CD1c-positive myeloid dendritic cell (primary cell): ENCODE results near the gene GCNT3.

Experiments
- DNase-seq: peaks from one replicate; pipeline ENCODE4 v3.0.0-alpha.2; 2016; ENCODE audit errors: extremely low spot score

GCNT3 gene, protein sequence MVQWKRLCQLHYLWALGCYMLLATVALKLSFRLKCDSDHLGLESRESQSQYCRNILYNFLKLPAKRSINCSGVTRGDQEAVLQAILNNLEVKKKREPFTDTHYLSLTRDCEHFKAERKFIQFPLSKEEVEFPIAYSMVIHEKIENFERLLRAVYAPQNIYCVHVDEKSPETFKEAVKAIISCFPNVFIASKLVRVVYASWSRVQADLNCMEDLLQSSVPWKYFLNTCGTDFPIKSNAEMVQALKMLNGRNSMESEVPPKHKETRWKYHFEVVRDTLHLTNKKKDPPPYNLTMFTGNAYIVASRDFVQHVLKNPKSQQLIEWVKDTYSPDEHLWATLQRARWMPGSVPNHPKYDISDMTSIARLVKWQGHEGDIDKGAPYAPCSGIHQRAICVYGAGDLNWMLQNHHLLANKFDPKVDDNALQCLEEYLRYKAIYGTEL

DNA sequence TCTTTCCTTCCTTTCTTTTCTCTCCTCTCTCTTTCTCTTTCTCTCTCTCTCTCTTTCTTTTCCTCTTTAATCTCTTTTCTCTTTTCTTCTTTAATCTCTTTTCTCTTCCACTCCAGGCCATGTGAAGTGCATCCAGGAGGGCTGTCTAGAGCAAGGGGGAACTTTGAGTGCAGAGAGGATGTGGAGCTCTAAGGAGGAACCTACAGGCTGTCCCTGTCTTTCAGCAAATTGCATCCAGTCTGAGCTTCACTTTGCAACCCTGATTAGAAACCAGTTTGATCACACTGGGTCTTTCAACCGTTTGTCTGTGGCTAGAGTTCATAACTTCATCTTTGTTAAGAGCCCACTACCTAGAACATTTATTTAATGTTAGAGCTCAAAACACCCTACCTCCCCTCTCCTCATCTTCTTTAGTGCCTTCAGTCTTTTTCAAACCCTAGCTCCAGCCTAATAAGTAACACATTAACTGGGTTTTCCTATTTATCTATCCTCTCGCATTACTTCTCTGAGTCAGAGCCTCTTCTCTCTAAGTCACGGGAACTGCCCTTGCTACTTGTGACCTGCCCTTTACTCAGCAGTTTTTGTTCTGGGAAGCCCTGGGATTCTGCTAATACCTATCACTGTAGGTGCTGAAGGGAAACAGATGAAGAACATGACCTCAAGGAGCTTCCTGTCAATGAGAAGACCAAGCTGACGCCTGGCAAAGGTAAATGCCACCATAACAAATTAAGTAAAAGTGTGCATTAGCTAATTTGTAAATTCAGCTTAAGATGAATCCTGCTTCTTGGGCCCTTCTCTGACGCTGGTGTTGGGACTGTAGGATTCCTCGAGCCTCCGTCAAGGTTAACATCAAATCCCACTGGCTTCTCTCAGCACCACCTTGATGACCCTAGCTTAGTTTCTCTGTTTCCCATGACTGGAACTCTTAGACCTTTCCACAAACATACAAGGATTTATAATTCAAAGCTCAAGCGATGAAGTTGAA lies at the start of gene GCNT3:
Gene GCNT3 (plus strand): TSS at position 508 of the 985 bp plus-strand sequence. CDS start 6,456 bp downstream, outside the sequence.
- peak; percentile 7 for DNase-seq

DNA sequence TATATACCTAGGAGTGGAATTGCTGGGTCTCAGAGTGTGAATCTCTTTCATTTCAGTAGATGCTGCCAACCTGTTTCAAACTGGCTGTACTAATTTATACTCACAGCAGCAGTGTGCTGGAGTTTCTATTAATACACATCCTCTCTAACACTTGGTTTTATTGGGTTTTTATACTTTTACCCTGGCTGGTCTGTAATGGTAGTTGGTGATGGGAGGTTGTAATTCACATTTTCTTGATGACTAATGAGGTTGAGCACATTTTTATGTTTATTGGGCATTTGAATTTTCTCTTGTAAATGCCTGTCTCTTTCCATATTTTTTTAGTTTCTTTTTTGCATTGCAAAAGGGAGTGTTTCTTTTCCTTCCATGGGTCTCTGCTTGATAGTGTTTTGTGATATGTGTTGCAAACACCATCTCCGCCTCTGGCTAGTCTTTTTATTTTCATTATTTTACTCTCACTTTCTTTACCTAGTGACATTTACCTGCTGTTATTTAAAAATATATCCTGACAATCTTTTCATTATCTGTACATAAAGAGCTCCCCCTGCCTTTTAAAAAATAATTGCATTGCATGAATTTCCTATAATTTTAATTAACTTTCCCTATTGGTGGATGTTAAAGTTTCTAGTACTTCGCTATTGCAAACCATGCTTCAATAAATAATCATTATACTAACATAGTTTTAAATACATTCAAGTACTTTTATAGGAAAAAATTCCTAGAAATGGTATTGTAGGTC lies 49.0 kb upstream of the GCNT3 start:
- DNase-seq: no peak

DNA sequence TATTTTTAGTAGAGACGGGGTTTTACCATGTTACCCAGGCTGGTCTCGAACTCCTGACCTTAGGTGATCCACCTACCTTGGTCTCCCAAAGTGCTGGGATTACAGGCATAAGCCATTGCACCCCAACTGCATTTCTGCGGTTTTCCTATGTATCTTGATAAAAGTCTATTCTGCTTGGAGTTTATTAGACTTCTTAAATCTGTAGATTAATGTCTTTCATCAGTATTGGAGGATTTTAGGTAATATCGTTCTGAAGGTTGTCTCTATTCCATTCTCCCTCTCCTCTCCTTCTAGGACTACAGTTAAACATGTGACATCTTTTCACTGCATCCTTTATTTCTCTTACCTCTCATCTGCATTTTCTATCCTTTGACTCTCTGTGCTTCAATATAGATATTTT lies 46.3 kb upstream of the GCNT3 start:
- no peak for DNase-seq

DNA sequence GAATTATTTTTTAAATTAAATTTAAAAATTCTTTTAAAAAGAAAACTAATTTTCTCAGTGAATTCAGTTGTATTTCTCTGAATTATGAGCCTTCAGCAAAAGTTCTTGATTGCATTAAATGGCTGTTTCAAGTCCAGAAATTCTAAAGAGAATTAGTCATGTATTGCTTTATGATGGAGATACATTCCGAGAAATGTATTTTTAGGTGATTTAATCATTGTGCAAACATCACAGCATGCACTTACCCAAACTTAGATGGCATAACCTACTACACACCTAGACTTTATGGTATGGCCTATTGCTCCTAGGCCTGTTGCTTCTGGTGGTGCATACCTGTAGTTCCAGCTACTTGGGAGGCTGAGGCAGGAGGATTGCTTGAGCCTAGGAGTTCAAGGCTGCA lies 44.3 kb upstream of the GCNT3 start:
- DNase-seq: no peak

DNA sequence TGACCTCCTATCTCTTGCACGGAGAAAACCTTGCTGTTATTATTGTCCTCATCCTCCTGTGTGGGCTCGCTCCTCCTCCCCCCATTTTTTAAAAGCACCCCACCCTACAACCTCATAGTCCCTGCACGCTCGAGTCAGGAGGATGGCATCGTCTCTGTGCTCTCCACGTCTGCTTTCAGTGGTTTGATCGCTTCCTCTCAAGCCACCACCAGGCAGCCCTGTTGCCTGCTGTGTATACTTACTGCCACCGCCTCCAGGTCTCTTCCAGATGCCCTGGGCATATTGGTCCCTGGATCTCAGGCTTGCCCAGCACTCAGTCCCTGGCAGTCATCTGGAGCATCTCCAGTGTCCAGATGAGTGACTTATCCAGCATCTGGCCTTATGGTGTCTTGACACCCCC lies 42.1 kb upstream of the GCNT3 start:
- no peak for DNase-seq

DNA sequence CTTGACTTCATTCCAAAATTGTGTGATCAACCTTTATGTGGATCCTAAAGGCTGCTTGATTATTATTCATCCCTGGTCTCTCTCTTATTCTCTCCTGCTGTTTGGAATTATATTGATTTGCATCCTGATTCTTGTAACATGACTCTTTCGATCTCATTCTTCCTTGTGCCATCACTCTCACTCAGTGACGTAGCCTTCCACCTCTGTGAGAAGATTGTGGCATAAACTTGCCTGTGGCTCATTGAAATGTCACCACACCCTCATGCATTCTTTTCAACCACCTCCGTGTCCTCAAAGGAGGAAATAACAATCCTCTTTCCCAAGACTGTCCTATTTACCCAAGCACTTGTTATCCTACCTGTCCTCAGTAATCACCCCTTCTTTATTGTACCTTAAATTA lies 41.3 kb upstream of the GCNT3 start:
- DNase-seq: no peak

DNA sequence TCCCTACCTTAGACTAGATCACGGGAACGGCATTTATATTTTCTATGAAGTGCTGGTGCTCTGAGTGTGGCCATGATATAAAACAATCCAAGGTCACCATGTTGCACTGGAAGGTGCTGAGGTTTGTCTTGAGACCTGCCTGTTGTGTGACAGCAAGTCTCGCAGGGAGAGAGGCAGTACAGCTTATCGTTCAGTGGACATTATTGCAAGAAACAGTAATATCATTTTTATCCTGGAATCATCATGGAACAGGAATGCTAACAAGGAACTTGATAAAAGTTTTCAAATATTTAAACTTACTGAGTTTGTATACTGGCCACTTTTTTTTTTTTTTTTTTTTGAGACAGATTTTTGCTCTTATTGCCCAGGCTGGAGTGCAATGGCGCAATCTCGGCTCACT lies 40.0 kb upstream of the GCNT3 start:
- DNase-seq: no peak

DNA sequence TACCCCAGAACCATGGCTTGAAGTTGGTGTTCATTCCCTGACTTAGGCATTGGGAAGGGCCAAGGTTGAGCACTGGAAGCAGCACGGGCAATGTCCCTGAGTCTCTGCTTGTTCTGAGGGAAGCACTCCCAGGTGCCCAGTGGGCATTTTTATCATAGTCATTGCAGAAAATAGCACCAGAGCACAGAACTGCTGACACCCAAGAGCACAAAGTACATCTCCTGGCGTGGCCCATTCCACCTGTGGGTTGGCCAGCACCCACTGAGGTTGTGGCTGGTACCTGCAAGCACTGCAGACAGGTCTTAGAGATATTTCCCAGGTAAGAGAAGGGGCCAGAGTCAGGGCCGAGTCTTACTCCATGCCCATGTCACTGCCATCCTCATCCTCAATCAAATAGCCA lies 28.5 kb upstream of the GCNT3 start:
- DNase-seq: no peak

DNA sequence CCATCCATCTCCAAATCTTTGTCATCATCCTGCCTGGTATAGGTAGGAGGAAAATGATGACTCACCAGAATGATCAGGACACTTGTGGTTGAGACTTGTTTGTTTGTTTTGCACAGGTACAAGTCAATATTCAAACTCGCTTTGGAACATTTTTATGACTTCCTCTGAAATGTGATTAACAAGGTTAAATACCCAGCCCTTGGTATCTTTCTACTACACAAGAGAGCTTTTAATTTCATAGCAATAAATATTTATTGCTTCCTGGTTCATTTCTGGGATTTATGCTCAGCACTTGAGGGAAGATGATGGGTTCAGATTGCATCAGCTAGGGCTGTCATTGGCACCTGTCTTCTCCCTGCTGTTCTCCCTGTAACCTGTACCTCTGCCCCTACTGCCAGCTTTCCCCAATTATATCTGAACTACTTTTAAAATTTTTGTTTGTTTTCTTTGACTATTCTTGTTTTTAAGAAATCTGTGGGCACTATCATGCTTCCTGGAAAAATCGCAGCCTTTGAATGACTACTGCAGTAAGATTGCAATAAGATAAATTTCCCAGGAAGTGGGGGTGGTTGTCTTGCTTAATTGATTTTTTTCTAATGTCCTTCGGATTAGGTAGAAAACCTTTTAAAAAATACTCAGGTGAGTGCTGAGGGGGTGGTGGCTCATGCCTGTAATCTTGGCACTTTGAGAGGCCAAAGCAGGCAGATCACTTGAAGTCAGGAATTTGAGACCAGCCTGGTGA lies 24.3 kb upstream of the GCNT3 start:
- no peak for DNase-seq

DNA sequence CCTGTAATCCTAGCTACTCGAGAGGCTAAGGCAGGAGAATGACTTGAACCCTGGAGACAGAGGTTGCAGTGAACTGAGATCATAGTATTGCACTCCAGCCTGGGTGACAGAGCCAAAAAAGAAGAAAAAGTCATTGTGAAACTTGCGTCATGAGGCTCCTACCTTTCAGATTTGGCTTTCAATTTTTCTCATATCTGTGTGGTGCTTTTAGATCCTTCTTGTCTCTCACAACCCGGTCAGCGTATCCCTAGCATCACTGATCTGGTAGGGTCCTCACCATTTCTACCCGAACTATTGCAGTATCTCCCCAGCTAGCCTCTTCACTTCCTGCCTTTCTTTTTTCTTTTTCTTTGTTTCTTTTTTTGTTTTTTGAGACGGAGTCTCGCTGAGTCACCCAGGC lies 21.6 kb upstream of the GCNT3 start:
- DNase-seq: no peak

DNA sequence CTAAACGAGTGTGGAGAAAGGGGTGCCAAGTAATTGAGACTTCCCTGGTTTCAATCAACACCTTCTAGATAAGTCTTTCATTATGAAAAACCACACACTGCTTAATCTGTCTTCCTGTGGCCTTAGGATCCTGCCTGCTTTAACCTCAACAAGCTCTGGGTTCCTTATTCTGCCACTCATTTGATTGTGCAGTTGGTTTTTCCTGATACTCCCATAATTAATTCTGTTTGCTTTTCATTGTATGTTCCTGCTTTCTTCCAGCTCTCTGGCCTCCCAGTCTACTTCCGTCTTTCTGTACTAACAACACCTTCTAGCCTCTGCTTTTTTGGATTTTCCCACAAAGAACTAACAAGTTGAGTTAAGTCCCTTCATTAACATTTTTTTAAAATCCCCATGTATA lies 20.2 kb upstream of the GCNT3 start:
- DNase-seq: no peak

DNA sequence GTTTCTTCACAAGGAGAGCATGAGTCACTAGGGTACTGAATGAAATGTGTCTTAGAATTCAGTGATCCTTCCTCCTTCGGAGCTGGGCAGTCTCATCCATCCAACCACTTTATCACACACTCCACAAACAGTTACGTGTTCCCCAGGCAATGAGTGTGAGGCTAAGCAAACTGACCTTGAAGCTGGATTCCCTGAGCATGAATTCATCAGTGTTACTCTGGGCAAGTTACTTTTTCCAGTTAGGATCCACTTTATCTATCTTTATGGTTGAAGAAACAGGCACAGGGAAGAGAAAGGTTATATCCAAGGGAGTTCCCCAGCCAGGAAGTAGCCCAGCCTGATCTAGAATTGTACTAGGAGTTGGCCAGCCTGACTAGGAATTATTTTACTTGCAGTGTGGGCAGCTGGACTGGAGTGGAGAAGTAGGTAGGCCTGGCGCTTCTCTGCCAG lies 17.1 kb upstream of the GCNT3 start:
- no peak for DNase-seq

DNA sequence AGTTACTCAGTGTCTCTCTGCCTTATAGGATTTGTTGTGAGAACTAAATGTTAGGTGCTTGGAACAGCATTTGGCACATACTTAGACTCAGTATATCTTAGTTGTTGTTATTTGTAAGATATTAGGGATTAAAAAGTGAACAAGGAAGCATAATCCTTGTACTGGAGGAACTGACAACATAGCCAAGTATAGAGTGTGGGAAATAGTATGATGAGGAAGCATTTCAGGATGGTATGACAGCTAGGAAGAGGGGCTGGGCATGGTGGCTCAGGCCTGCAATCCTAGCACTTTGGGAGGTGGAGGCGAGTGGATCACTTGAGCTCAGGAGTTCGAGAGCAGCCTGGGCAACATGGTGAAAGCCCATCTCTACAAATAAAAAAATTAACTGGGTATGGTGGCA lies 16.6 kb upstream of the GCNT3 start:
- DNase-seq: no peak

DNA sequence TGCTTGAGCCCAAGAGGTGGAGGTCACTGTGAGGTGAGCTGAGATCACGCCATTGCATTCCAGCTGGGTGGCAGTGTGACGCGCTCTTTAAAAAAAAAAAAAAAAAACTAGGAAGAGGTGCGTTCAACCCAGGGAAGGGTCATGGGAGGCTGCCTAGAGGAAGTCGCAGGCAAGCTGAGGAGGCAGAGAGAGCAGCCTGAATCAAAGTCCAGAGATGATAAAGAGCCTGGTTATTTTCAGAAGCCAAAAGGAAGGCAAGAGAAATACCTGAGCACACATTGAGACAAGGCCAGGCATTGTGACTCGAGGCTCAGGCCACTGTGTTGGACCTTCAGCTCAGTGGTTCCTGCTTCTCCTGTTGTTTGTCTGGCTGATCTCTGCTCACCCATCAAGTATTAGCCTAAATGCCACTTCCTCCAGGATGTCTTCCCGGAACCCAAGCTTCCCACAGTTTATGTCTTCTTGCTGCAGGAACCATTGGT lies 16.1 kb upstream of the GCNT3 start:
- no peak for DNase-seq

DNA sequence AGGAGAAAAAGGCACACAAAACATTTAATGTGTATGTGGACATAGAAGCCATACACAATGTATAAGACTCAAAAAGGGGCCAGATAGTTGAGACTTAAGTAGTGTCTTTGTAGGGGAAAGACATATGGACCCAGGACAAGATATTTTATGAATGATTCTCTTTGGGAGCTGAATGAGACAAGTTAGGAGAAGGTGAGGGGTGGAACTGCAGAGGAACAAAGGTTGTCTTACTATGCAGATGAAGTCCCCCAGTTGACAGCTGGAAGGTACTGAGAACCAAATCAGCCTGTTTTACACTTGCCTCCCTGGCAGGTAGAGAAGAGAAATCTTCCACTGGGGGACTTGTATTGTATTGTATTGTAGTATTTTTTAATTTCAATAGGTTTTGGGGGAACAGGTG lies 14.9 kb upstream of the GCNT3 start:
- DNase-seq: no peak

DNA sequence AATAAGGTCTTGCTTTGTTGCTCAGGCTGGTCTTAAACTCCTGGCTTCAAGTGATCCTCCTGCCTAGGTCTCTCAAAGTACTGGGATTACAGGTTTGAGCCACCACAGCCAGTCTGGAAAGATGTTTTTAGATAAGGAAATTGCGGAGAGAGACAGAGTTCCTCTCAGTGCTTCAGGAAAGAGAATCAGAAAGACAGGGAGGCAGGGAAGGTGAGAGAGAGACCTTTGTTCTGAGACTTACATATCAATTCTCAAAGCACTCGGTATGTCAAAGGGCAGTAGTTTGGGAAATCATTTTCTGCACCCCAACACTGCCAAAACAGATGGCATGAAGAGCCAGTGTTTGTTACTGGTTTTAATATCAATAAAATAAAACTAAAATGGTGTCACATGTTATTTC lies 13.1 kb upstream of the GCNT3 start:
- DNase-seq: no peak

DNA sequence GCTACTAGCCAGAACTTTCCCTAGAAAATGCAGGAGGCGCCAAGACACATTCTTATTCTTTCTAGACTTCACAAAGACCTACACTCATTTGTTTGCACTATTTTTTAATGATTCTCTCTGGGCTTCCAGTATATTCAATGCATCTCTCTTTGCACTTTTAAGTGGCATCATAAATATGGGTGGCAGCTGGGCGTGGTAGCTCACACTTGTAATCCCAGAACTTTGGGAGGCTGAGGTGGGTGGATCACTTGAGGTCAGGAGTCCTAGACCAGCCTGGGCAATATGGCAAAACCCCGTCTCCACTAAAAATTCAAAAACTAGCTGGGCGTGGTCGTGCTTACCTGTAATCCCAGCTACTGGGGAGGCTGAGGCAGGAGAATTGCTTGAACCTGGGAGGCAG lies 5.6 kb upstream of the GCNT3 start:
- no peak for DNase-seq

DNA sequence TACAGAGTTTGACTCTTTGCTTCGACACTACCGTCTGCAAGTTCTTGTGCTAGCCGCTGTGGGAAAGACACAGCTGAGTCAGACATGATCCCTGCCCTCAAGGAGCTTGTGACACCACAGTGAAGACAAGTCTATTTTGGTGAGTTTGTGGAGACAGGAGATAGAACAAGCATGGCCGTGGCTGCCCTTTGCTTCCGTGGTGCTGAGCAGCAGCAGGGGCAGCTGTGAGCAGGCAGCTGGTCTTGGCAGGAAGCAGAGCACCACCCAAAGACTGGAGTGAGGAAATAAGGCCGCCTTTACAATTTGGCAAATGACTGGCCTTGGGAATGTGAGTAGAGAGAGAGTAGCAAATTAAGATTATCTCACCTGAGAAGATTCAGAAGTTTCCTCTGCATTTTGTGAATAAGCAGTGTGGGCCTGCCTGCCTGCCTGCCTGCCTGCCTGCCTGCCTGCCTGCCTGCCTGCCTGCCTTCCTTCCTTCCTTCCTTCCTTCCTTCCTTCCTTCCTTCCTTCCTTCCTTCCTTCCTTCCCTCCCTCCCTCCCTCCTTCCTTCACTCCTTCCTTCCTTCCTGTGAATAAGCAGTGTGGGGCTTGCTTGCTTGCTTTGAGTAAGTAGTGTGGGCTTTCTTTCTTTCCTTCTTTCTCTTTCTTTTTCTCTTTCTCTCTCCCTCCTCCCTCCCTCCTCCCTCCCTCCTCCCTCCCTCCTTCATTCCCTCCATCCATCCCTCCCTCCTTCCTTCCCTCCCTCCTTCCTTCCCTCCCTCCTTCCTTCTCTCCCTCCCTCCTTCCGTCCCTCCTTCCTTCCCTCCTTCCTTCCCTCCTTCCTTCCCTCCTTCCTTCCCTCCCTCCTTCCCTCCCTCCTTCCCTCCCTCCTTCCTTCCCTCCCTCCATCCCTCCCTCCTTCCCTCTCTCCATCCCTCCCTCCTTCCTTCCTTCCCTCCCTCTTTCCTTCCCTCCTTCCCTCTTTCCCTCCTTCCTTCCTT lies 1.6 kb upstream of the GCNT3 start:
- no peak for DNase-seq

DNA sequence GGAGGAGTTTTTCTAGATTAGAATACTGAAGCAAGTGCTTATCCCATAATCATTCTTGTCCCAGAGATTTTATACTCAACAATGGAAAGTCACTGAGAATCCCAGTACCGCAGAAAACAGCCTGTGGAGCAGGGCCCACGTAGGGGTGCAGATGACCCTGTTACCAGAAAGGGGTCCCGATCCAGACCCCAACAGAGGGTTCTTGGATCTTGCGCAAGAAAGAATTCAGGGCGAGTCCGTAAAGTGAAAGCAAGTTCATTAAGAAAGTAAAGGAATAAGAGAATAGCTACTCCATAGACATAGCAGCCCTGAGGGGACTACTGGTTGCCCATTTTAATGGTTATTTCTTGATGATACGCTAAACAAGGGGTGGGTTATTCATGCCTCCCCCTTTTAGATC lies 2.6 kb downstream of the GCNT3 start:
- no peak for DNase-seq

DNA sequence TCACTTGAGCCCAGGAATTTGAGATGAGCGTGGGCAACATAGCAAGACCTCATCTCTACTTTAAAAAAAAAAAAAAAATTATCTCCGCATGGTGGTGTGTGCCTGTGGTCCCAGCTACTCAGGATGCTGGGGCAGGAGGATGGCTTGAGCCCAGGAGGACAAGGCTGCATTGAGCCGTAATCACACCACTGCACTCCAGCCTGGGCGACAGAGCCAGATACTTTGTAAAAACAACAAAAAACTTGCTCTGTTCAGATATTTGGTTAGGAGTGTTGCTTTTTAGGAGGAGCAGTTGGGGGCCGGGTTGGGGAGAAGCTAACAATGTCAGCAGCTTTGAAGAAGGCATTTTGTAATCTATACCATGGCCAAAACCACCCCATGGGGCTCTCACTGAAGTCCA lies 4.1 kb downstream of the GCNT3 start:
- no peak for DNase-seq
